ENCODE data around the gene ARSH. TPM values are rescaled to one million over a fixed set of nuclear protein-coding genes. Genes with fewer than 3 reads are reported as not detected.

ARSH gene, protein sequence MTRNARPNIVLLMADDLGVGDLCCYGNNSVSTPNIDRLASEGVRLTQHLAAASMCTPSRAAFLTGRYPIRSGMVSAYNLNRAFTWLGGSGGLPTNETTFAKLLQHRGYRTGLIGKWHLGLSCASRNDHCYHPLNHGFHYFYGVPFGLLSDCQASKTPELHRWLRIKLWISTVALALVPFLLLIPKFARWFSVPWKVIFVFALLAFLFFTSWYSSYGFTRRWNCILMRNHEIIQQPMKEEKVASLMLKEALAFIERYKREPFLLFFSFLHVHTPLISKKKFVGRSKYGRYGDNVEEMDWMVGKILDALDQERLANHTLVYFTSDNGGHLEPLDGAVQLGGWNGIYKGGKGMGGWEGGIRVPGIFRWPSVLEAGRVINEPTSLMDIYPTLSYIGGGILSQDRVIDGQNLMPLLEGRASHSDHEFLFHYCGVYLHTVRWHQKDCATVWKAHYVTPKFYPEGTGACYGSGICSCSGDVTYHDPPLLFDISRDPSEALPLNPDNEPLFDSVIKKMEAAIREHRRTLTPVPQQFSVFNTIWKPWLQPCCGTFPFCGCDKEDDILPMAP
- not detected in 5 replicates for total RNA-seq (2022; extraction: Qiagen RNA extraction)

DNA sequence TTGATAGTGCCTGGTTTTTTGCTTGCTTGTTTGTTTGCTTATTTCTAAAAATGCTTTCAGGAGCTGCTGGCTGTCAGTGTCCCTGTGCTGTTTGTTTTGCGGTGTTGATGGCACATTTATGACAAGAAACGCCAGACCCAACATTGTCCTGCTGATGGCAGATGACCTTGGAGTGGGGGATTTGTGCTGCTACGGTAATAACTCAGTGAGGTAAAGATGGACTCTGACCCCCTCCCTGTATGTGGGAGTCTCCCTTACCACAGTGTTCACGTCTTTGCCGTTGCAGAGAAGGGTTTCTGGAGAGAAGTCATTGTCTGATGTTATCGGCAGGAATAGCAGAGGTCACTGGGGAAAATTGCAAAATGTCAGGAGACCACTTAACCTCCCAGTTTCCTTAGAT, at the start of gene ARSH:
TSS of gene ARSH (plus strand) at position 52 of the 400 bp plus-strand sequence. CDS start at position 119, 67 bp downstream.

Other genes with a start within 250 kb of the ARSH start
- 3.4 to 5.1 TPM (median 4.5 TPM) in 5 replicates for gene GYG2, start 177.6 kb upstream of the ARSH start, total RNA-seq (2022; extraction: Qiagen RNA extraction)
- gene ARSD, start 77.2 kb upstream of the ARSH start, total RNA-seq (2022; extraction: Qiagen RNA extraction) = 13.0 to 15.2 TPM (median 14.0 TPM) in 5 replicates
- gene ARSF, start 34.9 kb downstream of the ARSH start, total RNA-seq (2022; extraction: Qiagen RNA extraction) = not detected in 5 replicates

Data from A549 treated with Hydrocortisone at 1 μM for 4 hours (cell line).